Naive thymus-derived CD8-positive, alpha-beta T cell (primary cell): ENCODE data around the gene PHLPP2. TPM values are rescaled to one million over a fixed set of nuclear protein-coding genes. Genes with fewer than 3 reads are reported as not detected.

ENCODE experiments used
- polyA plus RNA-seq, 3 donors: library from polyadenylated mRNA; unstranded; fragments of 300-500 nt; fragmentation: Illumina TruSeq; gene quantifications; one replicate each; pipeline ENCODE4 v1.2.3, GENCODE V29; 2021
- total RNA-seq, 8 experiments: library from RNA in 2 of 8; stranded (reverse) in 2 of 8; gene quantifications; one replicate each; pipeline ENCODE4 v1.2.3 and lab custom pipeline; 2021 to 2026

PHLPP2 gene
- total and polyA plus RNA-seq, 5 experiments from 2014 or later: 0.76 to 12.4 (median 1.3) TPM

Other genes starting within 250 kb of the PHLPP2 start
- gene ZNF19, start 235.4 kb downstream of the PHLPP2 start, total RNA-seq: 10 to 100 TPM; 15.0 to 17.5 TPM
- gene ZNF19, start 235.4 kb downstream of the PHLPP2 start, polyA plus RNA-seq: 1 to 10 TPM in 2 of 3 donors, under 1 TPM in 1; 0.27 to 2.3 (median 2.1) TPM
- gene CHST4, start 198.3 kb downstream of the PHLPP2 start, total RNA-seq: not detected
- not detected for gene CHST4, start 198.3 kb downstream of the PHLPP2 start, polyA plus RNA-seq
- not detected for gene TAT, start 147.6 kb downstream of the PHLPP2 start, total RNA-seq
- not detected for gene TAT, start 147.6 kb downstream of the PHLPP2 start, polyA plus RNA-seq
- not detected for gene MARVELD3, start 98.5 kb downstream of the PHLPP2 start, total RNA-seq
- under 1 TPM in 1 of 3 donors, not detected in 2; 0.06 TPM for gene MARVELD3, start 98.5 kb downstream of the PHLPP2 start, polyA plus RNA-seq
- gene AP1G1, start 84.1 kb upstream of the PHLPP2 start, total RNA-seq: 100 to 1,000 TPM; 107 to 110 TPM
- gene AP1G1, start 84.1 kb upstream of the PHLPP2 start, polyA plus RNA-seq: 1 to 10 TPM; 6.2 to 9.5 (median 9.1) TPM
- gene ATXN1L, start 121.3 kb upstream of the PHLPP2 start, total RNA-seq: 10 to 100 TPM; 34.2 to 35.6 TPM
- 1 to 10 TPM; 4.8 to 8.5 (median 7.5) TPM for gene ATXN1L, start 121.3 kb upstream of the PHLPP2 start, polyA plus RNA-seq
- 1 to 10 TPM; 4.3 to 5.1 TPM for gene ZNF821, start 159.5 kb upstream of the PHLPP2 start, total RNA-seq
- gene ZNF821, start 159.5 kb upstream of the PHLPP2 start, polyA plus RNA-seq: 1 to 10 TPM; 4.3 to 5.4 (median 4.9) TPM
- 100 to 1,000 TPM; 270 to 298 TPM for gene IST1, start 170.8 kb upstream of the PHLPP2 start, total RNA-seq
- 100 to 1,000 TPM; 115 to 161 (median 115) TPM for gene IST1, start 170.8 kb upstream of the PHLPP2 start, polyA plus RNA-seq